NB4 (cell line): ENCODE measurements around the gene ABHD3.

Source experiments
- CTCF ChIP-seq: IDR thresholded peaks from one replicate; pipeline ENCODE4 v1.5.1; 2012; ENCODE audit warnings: low read depth, low read length
- MAX ChIP-seq: IDR thresholded peaks from 2 replicates; pipeline ENCODE4 v1.6.1; 2011; ENCODE audit warnings: low read depth, low read length
- POLR2A ChIP-seq: IDR thresholded peaks from 2 replicates; pipeline ENCODE4 v1.6.1; 2011; ENCODE audit warnings: mild to moderate bottlenecking; ENCODE audit not compliant: insufficient read length; ENCODE audit errors: extremely low read depth

GRCh38 chr18:21682371-21683051 is 22.1 kb downstream of the ABHD3 start:
- TF ChIP-seq CTCF (no peak), POLR2A (no peak), MAX (no peak)
